ENCODE data around the gene RHOT1. TPM values are rescaled to one million over a fixed set of nuclear protein-coding genes. Genes with fewer than 3 reads are reported as not detected.
"Not testable (repeated sequence)": the region's sequence is repeated elsewhere in the genome, so short reads cannot be mapped to it uniquely, and the experiment has no call there.

Gene RHOT1
- total and polyA plus RNA-seq, 12 donors: 32.5 to 76.6 (median 48.5) TPM

- WGBS, 2 donors: 21 to 48% methylated on average over 2 of the region's 2 CpGs
- H3K27me3 ChIP-seq; H3K4me3 ChIP-seq; ATAC-seq; H3K9me3 ChIP-seq; intact Hi-C loops (cut with DNase I); DNase-seq; H3K27ac ChIP-seq; H3K4me1 ChIP-seq: not testable (repeated sequence)
- H3K36me3 ChIP-seq: peaks cover 0 to 86% (median 30%) of the 10 kb centered on the region in 9 donors
Measured at GRCh38 chr17:32180262-32180661, 38.0 kb downstream of the RHOT1 start.

GRCh38 chr17:32185875-32186274 is 43.6 kb downstream of the RHOT1 start:
- H3K9me3 ChIP-seq: no peaks in the 10 kb centered on the region
- peaks cover 0 to 7% (median 0%) of the 10 kb centered on the region in 9 donors for H3K4me1 ChIP-seq
- ATAC-seq (no peak), DNase-seq (no peak)
- peaks cover 0 to 100% (median 15%) of the 10 kb centered on the region in 9 donors for H3K36me3 ChIP-seq
- H3K27me3 ChIP-seq: no peaks in the 10 kb centered on the region
- no peak overlapping the region for H3K4me3 ChIP-seq
- intact Hi-C loops (cut with DNase I): no loop called here
- TF ChIP-seq, protein P1, sequence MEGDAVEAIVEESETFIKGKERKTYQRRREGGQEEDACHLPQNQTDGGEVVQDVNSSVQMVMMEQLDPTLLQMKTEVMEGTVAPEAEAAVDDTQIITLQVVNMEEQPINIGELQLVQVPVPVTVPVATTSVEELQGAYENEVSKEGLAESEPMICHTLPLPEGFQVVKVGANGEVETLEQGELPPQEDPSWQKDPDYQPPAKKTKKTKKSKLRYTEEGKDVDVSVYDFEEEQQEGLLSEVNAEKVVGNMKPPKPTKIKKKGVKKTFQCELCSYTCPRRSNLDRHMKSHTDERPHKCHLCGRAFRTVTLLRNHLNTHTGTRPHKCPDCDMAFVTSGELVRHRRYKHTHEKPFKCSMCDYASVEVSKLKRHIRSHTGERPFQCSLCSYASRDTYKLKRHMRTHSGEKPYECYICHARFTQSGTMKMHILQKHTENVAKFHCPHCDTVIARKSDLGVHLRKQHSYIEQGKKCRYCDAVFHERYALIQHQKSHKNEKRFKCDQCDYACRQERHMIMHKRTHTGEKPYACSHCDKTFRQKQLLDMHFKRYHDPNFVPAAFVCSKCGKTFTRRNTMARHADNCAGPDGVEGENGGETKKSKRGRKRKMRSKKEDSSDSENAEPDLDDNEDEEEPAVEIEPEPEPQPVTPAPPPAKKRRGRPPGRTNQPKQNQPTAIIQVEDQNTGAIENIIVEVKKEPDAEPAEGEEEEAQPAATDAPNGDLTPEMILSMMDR (IDR thresholded peaks at IDR 0.05): no peak
- 95 to 96% methylated on average over 2 of the region's 2 CpGs for WGBS, 2 donors
- H3K27ac ChIP-seq: no peak overlapping the region

DNA sequence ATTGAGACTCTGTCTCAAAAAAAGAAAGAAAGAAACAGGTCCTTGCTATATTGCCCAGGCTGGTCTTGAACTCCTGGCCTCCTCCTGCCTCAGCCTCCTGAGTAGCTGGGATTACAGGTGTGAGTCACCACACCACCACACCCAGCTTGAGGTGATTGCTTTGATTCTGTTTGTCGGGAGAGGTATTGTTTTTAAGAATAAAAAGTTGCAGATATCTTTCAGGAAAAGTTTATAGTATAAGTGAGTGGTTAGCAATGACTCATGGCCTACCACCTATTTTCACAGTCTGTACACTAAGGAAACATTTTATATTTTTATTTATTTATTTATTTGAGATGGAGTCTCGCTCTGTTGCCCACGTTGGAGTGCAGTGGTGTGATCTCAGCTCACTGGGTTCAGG is 45.0 kb downstream of the RHOT1 start:
- Histone ChIP-seq H3K4me1 (peaks cover 0 to 7% (median 0%) of the 10 kb centered on the region in 9 donors), H3K4me3 (no peak overlapping the region), H3K27me3 (no peaks in the 10 kb centered on the region), H3K36me3 (peaks cover 0 to 100% (median 15%) of the 10 kb centered on the region in 9 donors), H3K27ac (no peak overlapping the region), H3K9me3 (no peaks in the 10 kb centered on the region)
- TF ChIP-seq, protein P1 (IDR thresholded peaks at IDR 0.05): no peak
- DNase-seq (no peak), ATAC-seq (no peak)
- intact Hi-C loops (cut with DNase I): no loop called here
- 95 to 96% methylated on average over 3 of the region's 3 CpGs for WGBS, 2 donors

GRCh38 chr17:32189343-32189742 is 47.0 kb downstream of the RHOT1 start:
- H3K4me3 ChIP-seq: no peak overlapping the region
- H3K4me1 ChIP-seq: no peaks in the 10 kb centered on the region
- peaks cover 0 to 100% (median 17%) of the 10 kb centered on the region in 9 donors for H3K36me3 ChIP-seq

GRCh38 chr17:32191306-32191705 is 49.0 kb downstream of the RHOT1 start:
- H3K4me1 ChIP-seq: no peaks in the 10 kb centered on the region
- peaks cover 0 to 100% (median 32%) of the 10 kb centered on the region in 9 donors for H3K36me3 ChIP-seq
- no peak for DNase-seq
- TF ChIP-seq, protein P1 (IDR thresholded peaks at IDR 0.05): no peak
- H3K9me3 ChIP-seq: no peaks in the 10 kb centered on the region
- H3K27me3 ChIP-seq: no peaks in the 10 kb centered on the region
- intact Hi-C loops (cut with DNase I): no loop called here
- H3K27ac ChIP-seq: no peak overlapping the region
- H3K4me3 ChIP-seq: no peak overlapping the region
- ATAC-seq: no peak

More at GRCh38 chr17:32189343-32189742, 47.0 kb downstream of the RHOT1 start:
- 88 to 95% methylated on average over 2 of the region's 2 CpGs for WGBS, 2 donors
- TF ChIP-seq, protein P1 (IDR thresholded peaks at IDR 0.05): no peak
- no peaks in the 10 kb centered on the region for H3K9me3 ChIP-seq
- H3K27ac ChIP-seq: no peak overlapping the region
- DNase-seq (no peak), ATAC-seq (no peak)
- no peaks in the 10 kb centered on the region for H3K27me3 ChIP-seq
- intact Hi-C loops (cut with DNase I): no loop called here
